ENCODE results near the gene YPEL2. TPM values are rescaled to one million over a fixed set of nuclear protein-coding genes. Genes with fewer than 3 reads are reported as not detected.

YPEL2 gene
- polyA plus RNA-seq, 1 donor (not counting 4 experiments of a cell fraction or from before 2014, with no cell fraction given), result 4.6 TPM

DNA sequence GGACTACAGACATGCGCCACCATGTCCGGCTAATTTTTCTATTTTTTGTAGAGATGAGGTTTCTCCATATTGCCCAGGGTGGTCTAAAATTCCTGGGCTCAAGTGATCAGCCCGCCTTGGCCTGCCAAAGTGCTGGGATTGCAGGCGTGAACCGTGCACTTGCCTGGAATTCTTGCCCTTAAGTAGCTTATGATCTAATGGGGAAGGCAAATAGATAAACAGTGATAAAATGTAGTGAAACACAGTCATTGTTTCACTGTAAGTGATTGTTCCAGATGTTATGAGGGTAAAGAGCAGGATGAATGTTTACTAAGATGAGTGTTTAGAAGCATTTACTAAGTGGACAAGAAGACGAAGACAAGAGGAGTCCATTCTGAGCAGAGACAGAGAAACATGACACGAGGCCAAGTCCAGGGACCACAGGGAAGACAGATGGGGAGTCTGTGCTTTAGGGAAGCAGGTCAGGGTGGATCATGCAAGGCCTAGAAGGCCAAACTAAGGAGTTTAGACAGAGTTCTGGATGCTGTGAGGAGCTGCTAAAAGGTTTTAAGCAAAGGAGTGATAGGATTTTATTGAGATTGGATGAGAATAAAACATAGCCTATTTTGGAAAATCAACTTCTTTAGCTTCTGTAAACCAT is 36.9 kb downstream of the YPEL2 start:
- dilution Hi-C loops (cut with MboI; ENCODE audit: extremely low pct_ligation_motif_present, low sequenced_read_pairs), result no loop called here
- H3K9ac ChIP-seq (ENCODE audit: control insufficient read depth, extremely low read depth, insufficient read depth, low read length), result no peak overlapping the region
- H2AFZ ChIP-seq (ENCODE audit: control insufficient read depth, low read length), result no peak overlapping the region
- H3K36me3 ChIP-seq (ENCODE audit: control insufficient read depth in 2 of 2, extremely low read depth in 1 of 2, insufficient read depth in 2 of 2, low read length in 2 of 2), result no peaks in the 10 kb centered on the region
- no peaks in the 10 kb centered on the region for H3K4me1 ChIP-seq (ENCODE audit: control insufficient read depth, extremely low read depth, insufficient read depth, low read length)
- H4K20me1 ChIP-seq (ENCODE audit: control insufficient read depth, extremely low read depth, insufficient read depth, low read length), result no peaks in the 10 kb centered on the region
- no peaks in the 10 kb centered on the region for H3K79me2 ChIP-seq (ENCODE audit: control insufficient read depth, insufficient read depth, low read length)
- H3K27ac ChIP-seq (ENCODE audit: control insufficient read depth, insufficient read depth, low read length), result no peak overlapping the region
- H3K4me3 ChIP-seq (ENCODE audit: control insufficient read depth in 2 of 3, extremely low read depth in 1 of 3, insufficient read depth in 2 of 3, low read depth in 1 of 3, low read length in 3 of 3), result no peak overlapping the region
- no peaks in the 10 kb centered on the region for H3K9me3 ChIP-seq (ENCODE audit: control insufficient read depth, low read depth, low read length)
- TF ChIP-seq EZH2 (IDR thresholded peaks at IDR 0.05; ENCODE audit: low read length), result no peak
- TF ChIP-seq CTCF (optimal IDR thresholded peaks at IDR 0.05 in 1 of 3, IDR thresholded peaks at IDR 0.05 in 1 of 3, conservative IDR thresholded peaks at IDR 0.05 in 1 of 3; ENCODE audit: extremely low read depth in 1 of 3, insufficient read depth in 2 of 3, low read length in 3 of 3), result no peak
- H3K4me2 ChIP-seq (ENCODE audit: control insufficient read depth, extremely low read depth, insufficient read depth, low read depth, low read length), result no peak overlapping the region
- H3K9me1 ChIP-seq (ENCODE audit: control insufficient read depth, extremely low read depth, insufficient read depth, low read length), result no peaks in the 10 kb centered on the region
- H3K27me3 ChIP-seq (ENCODE audit: control insufficient read depth, extremely low read depth, insufficient read depth, low read length), result no peaks in the 10 kb centered on the region
- DNase-seq (ENCODE audit: low read depth, low spot score) (no peak), FAIRE-seq (no peak)

DNA sequence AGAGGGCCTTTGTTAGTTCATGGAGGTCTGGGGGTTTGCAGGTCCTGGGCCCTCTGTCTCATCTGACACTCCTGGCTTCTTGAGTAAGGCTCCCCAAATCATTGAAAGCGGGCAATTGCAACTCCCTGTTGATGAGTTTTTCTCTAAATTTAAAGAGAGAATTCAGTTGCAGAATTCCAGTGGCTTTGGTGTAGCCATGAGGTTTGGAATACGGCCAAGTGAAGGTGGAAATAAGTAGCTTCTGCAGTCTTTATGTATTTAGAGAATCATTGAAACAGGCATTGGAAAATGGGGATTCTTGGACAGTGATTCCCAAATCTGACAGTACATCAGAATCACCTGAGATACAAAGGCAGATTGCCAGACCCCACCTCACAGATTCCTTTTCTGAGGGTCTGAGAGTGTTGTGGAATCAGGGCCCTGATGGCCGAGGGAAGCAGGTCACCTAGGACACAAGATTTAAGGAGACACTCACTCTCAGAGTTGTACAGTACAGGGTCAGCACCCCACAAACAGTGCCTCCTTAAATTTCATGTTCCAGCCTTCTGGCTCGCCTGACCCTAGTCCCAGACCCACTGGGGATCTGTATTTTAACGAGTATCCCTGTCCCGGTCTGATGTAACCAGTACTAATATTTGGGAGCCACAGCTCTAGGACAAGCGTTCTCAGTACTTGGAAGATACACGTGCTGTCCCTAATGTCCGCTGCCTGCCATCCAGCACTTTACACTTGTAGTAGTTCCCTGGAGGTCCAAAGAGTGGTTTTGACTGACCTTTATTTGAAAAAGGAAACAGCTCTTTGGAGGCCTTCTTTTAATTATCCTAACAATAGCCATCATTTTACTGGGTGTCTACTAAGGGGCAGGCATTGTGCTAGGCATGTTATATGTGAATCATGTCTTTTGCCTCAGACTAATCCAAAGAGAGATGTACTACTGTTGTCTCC is 37.8 kb downstream of the YPEL2 start:
- H3K27me3 ChIP-seq (ENCODE audit: control insufficient read depth, extremely low read depth, insufficient read depth, low read length), result no peaks in the 10 kb centered on the region
- H3K9ac ChIP-seq (ENCODE audit: control insufficient read depth, extremely low read depth, insufficient read depth, low read length), result no peak overlapping the region
- H2AFZ ChIP-seq (ENCODE audit: control insufficient read depth, low read length), result no peak overlapping the region
- no peaks in the 10 kb centered on the region for H3K36me3 ChIP-seq (ENCODE audit: control insufficient read depth in 2 of 2, extremely low read depth in 1 of 2, insufficient read depth in 2 of 2, low read length in 2 of 2)
- dilution Hi-C loops (cut with MboI; ENCODE audit: extremely low pct_ligation_motif_present, low sequenced_read_pairs), result no loop called here
- no peak overlapping the region for H3K4me2 ChIP-seq (ENCODE audit: control insufficient read depth, extremely low read depth, insufficient read depth, low read depth, low read length)
- H3K9me3 ChIP-seq (ENCODE audit: control insufficient read depth, low read depth, low read length), result no peaks in the 10 kb centered on the region
- no peak overlapping the region for H3K27ac ChIP-seq (ENCODE audit: control insufficient read depth, insufficient read depth, low read length)
- H4K20me1 ChIP-seq (ENCODE audit: control insufficient read depth, extremely low read depth, insufficient read depth, low read length), result no peaks in the 10 kb centered on the region
- H3K79me2 ChIP-seq (ENCODE audit: control insufficient read depth, insufficient read depth, low read length), result no peaks in the 10 kb centered on the region
- TF ChIP-seq CTCF (optimal IDR thresholded peaks at IDR 0.05 in 1 of 3, IDR thresholded peaks at IDR 0.05 in 1 of 3, conservative IDR thresholded peaks at IDR 0.05 in 1 of 3; ENCODE audit: extremely low read depth in 1 of 3, insufficient read depth in 2 of 3, low read length in 3 of 3), result no peak
- no peak for TF ChIP-seq EZH2 (IDR thresholded peaks at IDR 0.05; ENCODE audit: low read length)
- DNase-seq (ENCODE audit: low read depth, low spot score), result no peak
- H3K4me1 ChIP-seq (ENCODE audit: control insufficient read depth, extremely low read depth, insufficient read depth, low read length), result no peaks in the 10 kb centered on the region
- H3K9me1 ChIP-seq (ENCODE audit: control insufficient read depth, extremely low read depth, insufficient read depth, low read length), result no peaks in the 10 kb centered on the region
- FAIRE-seq, result no peak
- no peak overlapping the region for H3K4me3 ChIP-seq (ENCODE audit: control insufficient read depth in 2 of 3, extremely low read depth in 1 of 3, insufficient read depth in 2 of 3, low read depth in 1 of 3, low read length in 3 of 3)

All from keratinocyte (primary cell).